HG02870 (cell line): Measurements from ENCODE around the gene TNFRSF19.
"Not testable (repeated sequence)": the region's sequence is repeated elsewhere in the genome, so short reads cannot be mapped to it uniquely, and the experiment has no call there.

Experiments used
- ATAC-seq: cut with Tn5 transposase; IDR thresholded peaks from one replicate; pipeline ENCODE4 v1.9.1; 2021; ENCODE audit warnings: mild to moderate bottlenecking, moderate library complexity; ENCODE audit not compliant: unreplicated experiment

Gene TNFRSF19

GRCh38 chr13:23567906-23568460 is 2.2 kb upstream of the TNFRSF19 start:
- ATAC-seq, result no peak

- peak; percentile 44 for ATAC-seq
Measured at GRCh38 chr13:23570921-23571315, 706 bp downstream of the TNFRSF19 start.

GRCh38 chr13:23571431-23571830 is 1.2 kb downstream of the TNFRSF19 start:
- no peak for ATAC-seq

- no peak for ATAC-seq
Measured at GRCh38 chr13:23572836-23573235, 2.6 kb downstream of the TNFRSF19 start.

- no peak for ATAC-seq
Measured at GRCh38 chr13:23574421-23575145, 4.4 kb downstream of the TNFRSF19 start.

- ATAC-seq, result no peak
Measured at GRCh38 chr13:23575632-23576031, 5.4 kb downstream of the TNFRSF19 start.

GRCh38 chr13:23578411-23579071 is 8.3 kb downstream of the TNFRSF19 start:
- ATAC-seq, result peak; percentile 46

GRCh38 chr13:23579072-23579895 is 9.1 kb downstream of the TNFRSF19 start:
- peak; percentile 81 for ATAC-seq

GRCh38 chr13:23579896-23580683 is 9.9 kb downstream of the TNFRSF19 start:
- no peak for ATAC-seq

- ATAC-seq, result no peak
Measured at GRCh38 chr13:23580684-23581060, 10.5 kb downstream of the TNFRSF19 start.

GRCh38 chr13:23583491-23583890 is 13.3 kb downstream of the TNFRSF19 start:
- no peak for ATAC-seq

- ATAC-seq, result no peak
Measured at GRCh38 chr13:23584275-23584674, 14.1 kb downstream of the TNFRSF19 start.

GRCh38 chr13:23586336-23586735 is 16.1 kb downstream of the TNFRSF19 start:
- ATAC-seq, result no peak

- no peak for ATAC-seq
Measured at GRCh38 chr13:23588666-23589065, 18.5 kb downstream of the TNFRSF19 start.

GRCh38 chr13:23592596-23592995 is 22.4 kb downstream of the TNFRSF19 start:
- no peak for ATAC-seq

- ATAC-seq, result no peak
Measured at GRCh38 chr13:23593148-23593547, 22.9 kb downstream of the TNFRSF19 start.

- ATAC-seq, result not testable (repeated sequence)
Measured at GRCh38 chr13:23594290-23594689, 24.1 kb downstream of the TNFRSF19 start.

- ATAC-seq, result no peak
Measured at GRCh38 chr13:23598369-23598768, 28.2 kb downstream of the TNFRSF19 start.

GRCh38 chr13:23599083-23599925 is 29.1 kb downstream of the TNFRSF19 start:
- ATAC-seq, result no peak

- ATAC-seq, result no peak
Measured at GRCh38 chr13:23600100-23600499, 29.9 kb downstream of the TNFRSF19 start.
